NCI-H146 treated with DMSO at 0.1 percent for 48 hours (cell line): ENCODE measurements around the gene SNED1.
"Not testable (repeated sequence)": the region's sequence is repeated elsewhere in the genome, so short reads cannot be mapped to it uniquely, and the experiment has no call there.

ENCODE experiments used
- DNase-seq: peaks from one replicate; lab custom pipeline; 2025; ENCODE audit not compliant: unreplicated experiment; lab: John Stamatoyannopoulos, UW

The SNED1 gene

DNA sequence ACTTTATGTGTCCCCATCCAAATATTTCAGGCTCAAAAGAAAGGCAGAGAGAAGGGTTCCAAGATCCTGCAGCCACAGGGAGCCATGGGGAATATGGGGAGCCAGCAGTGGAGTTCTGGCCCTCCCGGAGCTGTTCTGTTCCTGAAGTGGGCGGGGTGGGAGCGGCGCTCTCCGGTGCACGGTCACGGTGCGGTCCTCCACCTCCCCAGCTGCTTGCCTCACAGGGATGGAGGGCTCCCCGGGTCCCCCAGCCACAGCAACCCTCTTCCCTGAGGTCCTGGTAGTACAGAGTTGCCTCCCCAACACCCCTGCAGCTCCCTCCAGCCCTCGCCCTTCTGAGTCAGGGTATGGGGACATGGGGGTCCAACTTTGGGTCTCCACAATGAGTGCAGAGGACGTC, 26.2 kb upstream of the SNED1 start:
- no peak for DNase-seq

DNA sequence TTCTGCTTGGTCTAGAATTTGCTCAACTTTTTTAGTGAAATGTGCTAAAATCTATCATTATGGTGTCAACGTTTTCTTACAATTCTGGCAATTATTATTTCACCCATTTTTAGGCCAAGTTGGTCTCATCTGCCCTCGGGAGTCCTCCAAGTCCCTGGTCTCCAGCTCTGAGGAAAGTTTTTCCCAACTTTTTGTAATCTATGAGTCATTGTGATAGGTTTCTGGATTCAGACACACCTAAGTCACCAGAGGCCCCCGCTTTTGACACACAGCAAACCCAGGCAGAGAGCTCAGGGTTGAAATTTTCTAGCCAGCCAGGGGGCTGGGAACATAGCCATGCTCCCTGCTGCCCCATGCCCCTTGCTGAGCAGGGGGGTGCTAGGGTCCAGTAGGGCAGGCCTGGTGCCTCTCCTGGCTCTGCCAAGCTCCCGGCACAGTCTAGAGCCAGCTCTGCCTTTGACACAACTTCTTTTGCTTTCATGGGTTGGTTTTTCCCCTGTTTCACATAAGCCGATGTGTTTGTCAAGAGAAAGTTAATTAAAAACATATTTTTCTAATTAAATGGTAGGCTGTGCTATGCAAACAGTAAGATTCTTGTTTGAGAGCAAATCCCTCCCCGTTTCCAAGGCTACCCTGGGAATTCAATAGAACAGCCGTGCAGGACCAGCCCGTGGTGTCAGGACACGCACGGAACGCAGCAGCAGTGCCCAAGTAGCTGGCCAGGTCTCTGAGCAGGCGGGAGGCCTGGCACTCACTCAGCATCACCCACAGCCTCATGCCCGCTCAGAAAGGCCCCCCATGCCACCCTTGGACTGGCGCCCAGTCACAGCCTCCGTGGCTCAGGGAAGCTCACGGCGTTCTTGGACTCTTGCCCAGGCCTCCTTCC, 25.5 kb upstream of the SNED1 start:
- peak; percentile 1 for DNase-seq

DNA sequence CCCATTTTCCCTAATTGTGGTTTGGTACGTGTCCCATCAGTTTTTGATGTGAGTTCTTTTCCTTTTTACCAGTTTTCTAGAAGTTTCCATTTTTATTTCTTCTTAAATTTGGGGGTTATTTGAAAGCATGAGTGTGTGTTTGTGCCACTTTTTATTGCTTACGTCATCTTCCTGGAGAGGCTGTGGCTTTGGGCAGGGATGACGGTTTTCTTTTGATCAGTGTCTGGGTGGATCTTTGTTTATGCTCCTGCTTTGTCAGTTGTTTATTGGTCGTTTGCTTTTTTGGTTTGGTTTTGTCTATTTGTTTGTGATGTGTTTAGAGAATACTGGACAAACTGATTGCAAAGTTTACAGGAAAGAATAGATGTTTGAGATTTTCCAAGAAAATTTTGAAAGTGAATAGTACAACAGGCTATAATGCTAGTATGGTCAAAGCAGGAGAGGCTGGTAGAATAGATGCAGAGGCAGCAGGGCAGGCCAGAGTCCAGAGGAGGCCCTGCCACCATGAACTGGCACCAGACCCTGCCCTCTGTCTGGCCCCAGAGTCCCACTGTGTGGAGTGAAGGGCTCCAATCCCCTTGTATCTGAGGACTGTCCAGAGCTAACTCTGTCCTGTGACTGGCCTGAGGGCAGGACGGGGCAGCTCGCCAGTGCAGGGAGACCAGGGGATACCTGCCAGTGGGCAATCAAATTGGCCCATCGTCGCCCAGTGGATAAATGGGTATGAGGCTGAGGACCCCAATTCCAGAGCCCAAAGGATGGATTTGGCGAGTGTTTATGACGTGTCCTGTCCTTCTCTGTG, 23.4 kb upstream of the SNED1 start:
- no peak for DNase-seq

DNA sequence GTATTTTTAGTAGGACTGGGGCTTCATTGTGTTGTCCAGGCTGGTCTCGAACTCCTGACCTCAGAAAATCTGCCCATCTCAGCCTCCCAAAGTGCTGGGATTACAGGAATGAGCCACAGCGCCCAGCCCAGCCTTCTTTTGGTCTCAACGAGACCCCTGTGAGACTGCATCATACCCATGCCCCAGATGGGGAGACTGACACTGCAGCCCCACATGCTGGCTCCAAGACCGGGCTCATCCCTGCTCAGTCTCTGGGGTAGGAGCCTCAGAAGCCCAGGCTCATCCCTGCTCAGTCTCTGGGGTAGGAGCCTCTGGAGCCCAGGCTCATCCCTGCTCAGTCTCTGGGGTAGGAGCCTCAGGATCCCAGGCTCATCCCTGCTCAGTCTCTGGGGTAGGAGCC, 22.5 kb upstream of the SNED1 start:
- DNase-seq: not testable (repeated sequence)

DNA sequence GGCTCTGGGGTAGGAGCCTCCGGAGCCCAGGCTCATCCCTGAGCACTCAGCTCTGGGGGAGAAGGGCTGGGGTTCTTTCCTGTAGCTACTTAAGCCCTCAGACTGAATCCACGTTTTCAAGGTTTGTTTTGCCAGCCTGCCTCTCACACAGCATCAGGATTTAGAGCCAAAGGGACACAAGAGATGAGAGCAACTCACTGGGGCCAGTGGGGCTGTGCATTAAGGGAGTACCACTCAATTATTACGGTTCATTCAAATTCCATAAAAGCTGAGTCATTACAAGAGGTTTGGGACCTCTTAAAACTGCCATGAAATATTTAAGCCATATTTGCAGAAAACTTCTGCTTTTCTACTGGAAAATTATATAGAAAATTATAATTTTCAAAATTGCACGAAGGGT, 17.1 kb upstream of the SNED1 start:
- DNase-seq: no peak

DNA sequence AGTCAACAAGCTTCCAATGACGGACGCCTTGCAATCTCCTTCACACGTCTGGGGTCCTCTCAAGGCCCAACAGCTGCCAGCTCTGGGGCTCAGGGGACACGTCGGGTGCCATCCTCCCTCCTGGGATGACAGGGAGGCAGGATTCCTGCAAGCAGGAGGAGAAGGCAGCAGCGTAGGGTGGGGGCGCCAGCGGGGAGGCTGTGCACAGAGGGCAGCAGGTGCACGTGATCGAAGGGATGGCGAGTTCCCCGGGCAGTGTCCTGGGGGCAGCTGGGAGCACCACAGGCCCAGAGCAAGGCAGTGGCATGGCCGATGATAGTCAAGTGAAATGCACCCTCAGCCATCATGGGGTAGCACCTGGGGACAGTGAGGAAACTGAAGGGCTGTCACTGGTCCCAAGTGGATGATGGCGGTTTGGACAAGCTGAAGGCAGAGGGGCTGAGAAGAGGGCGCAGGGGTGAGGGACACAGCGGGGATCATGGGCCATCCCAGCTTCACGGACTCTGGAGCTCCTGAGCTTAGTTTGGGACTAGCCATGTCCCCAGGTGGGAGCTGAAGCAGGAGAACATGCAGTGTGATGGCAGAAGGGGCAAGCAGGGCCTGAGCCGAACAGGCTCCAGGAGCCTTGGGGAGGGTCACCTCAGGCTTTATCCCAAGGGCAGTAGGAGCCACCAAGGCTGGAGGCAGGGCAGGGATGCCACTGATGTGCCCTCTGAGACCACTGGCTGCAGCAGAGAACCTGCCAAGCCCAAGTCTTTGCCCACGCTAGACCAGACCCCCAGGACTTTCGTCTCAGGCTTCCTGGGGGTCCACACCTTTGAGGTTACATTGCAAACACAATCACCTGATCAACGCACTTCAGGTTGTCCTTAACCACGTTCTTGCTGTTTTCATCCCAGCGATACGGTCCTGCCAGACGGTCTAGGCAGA, 16.3 kb upstream of the SNED1 start:
- DNase-seq: no peak

DNA sequence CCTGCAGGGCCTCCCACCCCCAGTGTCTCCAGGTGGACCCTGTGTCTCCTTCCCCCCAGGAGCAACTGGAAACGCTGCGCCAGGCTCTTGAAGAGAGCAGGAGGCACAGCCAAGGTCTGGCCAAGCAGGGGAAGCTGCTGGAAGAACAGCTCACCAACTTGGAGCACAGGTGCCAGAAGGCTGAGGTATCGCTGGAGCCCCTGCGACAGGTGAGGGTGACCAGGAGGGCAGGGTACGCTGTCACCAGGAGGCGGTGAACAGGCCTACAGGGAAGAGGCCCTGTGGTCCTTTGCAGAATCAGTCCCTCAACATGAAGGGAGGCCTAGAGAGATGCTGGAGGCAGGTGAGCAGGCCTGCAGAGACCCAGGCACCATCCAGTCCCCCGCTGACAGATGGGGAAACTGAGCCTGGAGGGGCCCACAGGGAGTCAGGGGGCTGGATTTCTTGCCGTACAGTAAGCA, 15.6 kb upstream of the SNED1 start:
- no peak for DNase-seq

DNA sequence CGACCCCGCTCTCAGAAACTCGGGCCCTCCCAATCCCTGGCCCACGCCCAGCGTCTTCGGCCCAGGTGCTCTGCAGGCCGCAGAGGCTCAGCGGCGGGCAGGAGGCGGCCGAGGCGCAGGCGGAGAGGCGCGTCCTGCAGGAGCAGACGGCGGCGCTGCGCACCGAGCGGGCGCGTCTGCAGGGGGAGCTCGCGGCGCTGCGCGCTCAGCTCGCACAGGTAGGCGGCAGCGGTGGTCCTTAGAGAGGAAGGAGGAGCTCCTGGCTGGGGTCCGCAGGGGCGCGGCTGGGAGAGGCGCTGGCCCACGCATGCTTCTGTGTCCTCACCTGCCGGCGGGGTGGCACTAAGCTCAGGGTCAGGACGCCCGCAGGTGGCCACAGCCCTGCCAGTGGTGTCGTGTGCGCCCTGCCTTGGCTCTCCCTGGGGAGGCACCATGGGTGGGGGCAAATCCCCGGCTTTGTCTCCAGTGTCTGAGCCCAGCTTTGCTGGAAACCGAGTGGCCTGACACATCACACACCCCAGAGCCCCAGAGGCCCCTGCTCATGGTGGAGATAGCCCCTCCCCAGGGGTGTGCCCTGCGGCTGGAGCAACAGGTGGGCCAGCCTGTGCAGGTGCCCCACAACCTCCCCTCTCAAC, 14.9 kb upstream of the SNED1 start:
- DNase-seq: peak; percentile 57

DNA sequence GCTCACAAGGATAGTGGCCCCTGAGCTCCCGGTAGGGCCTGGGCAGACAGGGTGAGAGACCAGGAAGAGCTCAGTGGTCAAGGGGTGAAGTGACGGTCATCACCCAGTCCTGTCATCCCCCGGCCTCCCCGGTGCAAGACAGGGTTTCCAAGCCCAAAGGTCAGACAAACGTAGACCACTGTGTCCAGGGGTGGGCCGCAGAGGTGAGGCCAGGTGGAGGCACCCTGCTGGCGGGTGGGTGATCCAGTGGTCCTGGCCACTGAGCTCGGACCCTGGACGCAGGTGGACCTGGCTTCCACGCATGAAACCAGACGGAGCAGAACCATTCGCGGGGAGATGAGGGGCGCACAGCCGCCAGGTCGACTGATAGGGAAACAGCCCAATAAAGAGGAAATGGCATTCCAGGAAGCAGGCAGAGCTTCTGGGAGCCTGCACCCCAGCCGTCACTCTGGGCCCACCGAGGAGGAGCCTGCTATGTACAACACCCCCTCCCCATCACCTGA, 14.4 kb upstream of the SNED1 start:
- DNase-seq: no peak

DNA sequence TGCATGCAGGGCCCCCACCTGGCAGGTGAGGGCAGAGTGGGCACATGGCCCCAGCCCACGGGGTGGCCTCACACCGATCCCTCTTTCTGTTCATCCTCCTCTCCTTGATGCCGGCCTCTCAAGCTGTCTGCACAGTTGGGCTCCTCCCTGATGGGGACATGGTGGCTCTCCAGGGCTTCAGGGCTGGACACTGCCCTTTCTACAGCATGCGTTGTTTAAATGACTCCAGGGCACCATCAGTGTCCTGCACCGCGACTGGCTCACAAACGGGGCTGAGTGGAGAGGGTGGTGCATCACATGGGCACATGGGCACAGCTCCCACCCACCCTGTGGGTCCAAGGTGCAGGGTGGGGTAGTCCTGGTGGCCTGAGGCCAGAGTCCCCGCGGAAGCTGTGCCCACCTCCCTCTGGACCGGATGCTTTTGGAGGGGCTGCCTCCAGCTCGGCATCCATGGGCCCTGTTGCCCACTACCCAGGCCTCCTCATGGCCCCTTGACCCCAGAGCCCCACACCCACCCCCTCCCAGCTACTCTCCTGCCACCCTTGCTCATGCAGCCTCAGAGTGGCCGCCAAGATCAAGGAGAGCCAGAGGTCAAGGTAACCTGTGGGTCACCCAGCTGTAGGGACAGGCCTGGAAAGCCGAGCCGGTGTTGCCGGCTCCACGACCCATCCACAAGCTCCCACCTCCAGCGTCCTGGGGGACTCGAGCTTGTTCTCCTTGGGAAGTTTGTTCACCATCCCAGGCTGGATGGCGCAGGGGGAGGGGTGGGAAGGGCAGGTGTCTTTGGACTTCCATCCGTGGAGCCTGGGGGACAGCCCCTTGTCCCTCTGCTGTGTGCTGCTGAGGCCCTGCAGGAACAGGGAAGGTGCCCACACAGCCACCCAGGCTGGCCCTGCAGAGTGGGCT, 12.3 kb upstream of the SNED1 start:
- no peak for DNase-seq

DNA sequence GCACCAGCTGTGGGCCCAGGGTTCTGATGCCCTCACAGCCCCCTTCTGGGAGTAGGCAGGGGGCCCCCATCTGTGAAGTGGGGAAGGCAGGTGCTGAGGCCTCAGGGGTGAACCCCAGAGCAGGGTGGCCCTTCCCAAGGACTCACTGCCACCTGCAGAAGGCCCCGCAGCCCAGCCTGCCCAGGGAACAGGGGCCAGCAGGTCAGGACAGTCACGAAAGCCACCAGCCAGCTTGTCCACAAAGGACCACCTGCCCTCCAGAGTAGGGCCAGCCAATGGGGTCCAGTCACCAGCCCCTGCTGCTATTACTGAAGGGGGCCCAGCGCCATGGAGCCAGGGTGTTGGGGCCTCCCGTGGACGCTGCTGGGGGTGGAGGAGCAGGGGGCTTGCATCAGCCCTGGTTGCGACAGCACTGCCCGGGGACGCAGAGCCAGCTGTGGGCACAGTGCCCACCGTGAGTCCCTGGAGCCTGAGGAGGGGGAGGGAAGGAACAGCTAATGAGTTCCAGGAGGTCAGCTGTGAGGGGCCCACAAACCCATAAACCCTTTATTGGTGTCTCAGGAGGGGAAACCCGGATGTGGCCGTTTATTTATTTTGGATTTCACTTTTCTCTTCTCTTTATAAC, 11.5 kb upstream of the SNED1 start:
- DNase-seq: no peak

DNA sequence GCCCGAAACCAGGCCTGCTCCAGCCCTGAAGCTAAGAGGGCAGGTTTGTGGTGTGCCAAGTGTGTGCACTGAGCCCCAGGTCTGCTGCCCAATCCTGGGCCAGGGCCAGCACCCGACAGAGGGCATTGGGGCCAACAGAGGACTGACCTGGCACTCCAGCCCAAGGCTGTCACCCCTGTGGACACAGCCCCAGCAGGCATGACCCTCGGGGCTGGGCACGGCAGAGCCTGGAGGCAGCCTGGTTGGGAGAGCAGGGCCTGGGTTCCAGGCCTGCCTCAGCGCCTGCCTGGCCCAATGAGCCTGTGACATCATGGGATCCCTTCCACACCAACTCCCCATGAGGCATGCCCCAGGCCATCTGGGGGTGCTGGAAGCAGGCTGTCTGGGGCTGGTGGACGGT, 10.8 kb upstream of the SNED1 start:
- DNase-seq: no peak

DNA sequence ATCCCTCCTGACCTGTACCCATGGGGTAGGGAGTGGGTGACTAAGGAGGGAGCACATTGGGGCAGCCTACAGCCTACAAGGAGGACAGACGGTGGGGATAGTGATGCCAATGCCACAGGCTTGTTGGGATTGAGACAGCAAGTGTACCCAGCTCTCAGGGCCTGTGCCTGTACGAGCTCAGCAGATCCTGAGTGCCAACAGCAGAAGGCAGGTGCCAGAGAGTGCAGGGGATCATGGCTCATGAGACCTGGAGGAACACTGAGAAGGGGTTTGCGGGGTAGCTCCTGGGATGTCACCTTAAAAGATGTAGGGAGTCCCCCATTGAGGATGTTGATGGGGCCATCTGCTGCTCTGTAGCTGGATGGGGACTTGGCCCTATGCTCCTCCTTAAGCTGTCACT, 10.3 kb upstream of the SNED1 start:
- no peak for DNase-seq

DNA sequence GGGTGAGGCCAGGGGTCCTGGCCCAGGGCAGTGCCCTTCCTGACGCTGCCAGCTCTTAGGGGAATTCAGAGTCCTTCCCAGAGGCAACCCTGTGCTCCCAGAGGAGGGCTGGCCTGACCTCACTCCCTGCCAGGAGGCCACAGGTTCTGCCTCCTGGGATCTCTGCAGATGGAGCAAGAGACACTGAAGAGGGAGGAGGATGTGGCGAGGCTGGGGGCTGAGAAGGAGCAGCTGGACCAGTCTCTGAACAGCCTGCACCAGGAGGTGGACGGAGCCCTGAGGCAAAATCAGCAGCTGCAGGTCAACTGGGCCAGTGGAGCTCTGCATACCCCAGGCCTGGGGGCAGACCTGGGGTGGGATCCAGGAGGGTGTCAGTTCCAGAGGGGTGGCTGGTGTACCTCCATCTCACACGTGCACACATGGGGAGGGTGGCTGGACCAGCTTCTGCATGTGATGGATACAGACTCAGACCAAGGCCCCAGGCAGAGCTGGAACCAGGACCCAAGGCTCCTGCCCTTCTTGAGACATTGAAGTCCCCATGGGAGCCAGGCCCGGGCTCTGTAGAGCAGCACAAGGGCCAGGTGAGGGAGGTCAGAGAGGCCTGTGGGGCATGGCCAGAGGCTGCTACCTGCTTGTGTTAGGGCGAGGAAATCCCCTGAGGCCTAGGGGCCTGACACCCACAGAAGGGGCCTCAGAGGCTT, 9.7 kb upstream of the SNED1 start:
- no peak for DNase-seq

DNA sequence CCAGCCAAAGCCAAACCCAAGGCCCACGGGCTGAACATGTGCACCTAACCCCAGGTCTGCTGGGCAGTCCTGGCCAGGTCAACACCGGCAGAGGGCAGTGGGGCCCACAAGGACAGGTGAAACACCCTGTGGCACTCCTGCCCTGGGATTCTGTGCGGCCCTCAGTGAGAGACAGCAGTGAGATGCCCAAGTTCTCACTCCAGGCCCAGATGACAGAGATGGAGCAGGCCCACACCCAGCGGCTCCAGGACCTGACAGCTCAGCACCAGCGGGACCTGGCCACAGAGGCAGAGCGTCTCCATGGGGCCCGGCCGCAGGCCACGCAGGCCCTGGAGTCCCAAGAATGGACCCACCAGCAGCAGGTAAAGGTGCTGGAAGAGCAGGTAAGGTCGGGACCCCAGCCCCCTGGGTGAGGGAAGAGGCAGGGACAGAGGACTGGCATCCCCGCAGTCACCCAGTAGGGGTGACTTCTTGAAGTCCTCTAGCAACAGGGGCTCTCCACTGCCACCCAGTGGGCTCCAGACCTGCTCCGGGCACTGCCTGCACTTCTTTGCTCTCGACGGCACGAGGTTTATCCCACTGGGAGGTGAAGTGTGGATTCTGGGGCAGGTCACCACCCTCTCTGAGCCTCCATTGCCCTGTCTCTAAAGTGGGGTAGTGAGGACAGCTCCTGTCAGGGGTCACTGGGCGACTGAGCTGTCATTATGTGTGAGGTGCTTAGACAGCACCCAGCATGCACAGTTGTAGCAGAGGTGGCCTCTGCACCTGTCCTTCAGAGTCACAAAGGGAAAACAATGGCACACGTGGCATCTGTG, 8.8 kb upstream of the SNED1 start:
- no peak for DNase-seq

DNA sequence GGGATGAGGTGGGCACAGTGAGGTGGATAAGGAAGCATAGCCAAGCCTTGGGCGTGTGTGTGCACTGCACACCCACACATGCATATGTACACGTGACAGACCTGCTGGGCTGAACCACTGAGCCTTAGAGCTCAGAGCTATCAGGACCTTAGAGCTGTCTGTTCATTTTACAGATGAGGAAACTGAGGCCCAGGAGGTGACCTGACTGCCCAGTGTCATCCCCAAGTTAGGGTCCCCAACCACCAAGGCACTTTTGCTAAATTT, 8.2 kb upstream of the SNED1 start:
- DNase-seq: no peak

DNA sequence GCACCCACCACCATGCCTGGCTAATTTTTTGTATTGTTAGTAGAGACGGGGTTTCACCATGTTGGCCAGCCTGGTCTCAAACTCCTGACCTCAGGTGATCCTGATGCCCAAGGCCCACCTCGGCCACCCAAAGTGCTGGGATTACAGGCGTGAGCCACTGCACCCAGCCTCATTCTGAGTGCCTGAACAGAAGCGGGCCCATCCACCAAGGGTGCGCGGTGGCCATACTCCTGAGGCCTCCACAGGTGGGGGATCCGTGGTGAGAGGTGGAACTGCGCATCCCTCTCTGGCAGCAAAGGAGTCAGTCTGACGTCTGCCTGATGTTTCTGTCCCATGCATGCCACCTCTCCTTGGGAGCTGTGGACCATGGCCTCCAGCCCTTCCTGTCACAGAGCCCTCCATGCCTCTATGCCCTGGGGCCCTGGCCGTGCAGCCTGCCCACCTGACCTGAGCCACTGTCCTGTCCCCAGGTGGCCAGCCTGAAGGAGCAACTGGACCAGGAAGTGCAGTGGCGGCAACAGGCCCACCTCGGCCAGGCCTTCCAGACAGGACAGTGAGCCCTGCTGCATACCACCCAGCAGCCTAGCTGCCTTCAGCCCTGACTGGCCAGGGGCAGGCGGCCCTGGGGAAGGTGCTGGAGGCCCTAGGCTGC, 7.6 kb upstream of the SNED1 start:
- DNase-seq: no peak
